Body of pancreas (tissue), 4 donors: ENCODE data around the gene OLA1. TPM values are rescaled to one million over a fixed set of nuclear protein-coding genes. Genes with fewer than 3 reads are reported as not detected.

ENCODE experiments used
- ATAC-seq: fragments of 150-250 bp; one replicate; pipeline ENCODE4 v1.9.1; 2016
- DNase-seq, 4 donors: peaks; one replicate each; pipeline ENCODE4 v3.0.0-alpha.2; 2019
- H3K27ac ChIP-seq, 4 donors: fragments of 200-600 bp; sonication (generic); 1 replicate in 3 of 4; 2 replicates in 1 of 4; pipeline versions ENCODE4 v1.5.1 to v1.6.1; 2016 to 2019; ENCODE audit warnings: mild to moderate bottlenecking in 1 of 4, mixed read lengths in 1 of 4, moderate library complexity in 1 of 4
- H3K27me3 ChIP-seq, 2 donors: fragments of 200-600 bp; sonication (generic); one replicate each; pipeline ENCODE4 v1.6.0; 2016; ENCODE audit warnings: mild to moderate bottlenecking in 1 of 2
- H3K36me3 ChIP-seq, 2 donors: fragments of 200-600 bp; sonication (generic); replicated peaks in 1 of 2; 2 replicates each; pipeline ENCODE4 v1.5.1; 2016; ENCODE audit warnings: low read depth in 2 of 2; ENCODE audit not compliant: insufficient read depth in 1 of 2
- H3K4me1 ChIP-seq: fragments of 200-600 bp; sonication (generic); one replicate; pipeline ENCODE4 v1.6.0; 2016
- H3K4me3 ChIP-seq, 2 donors: fragments of 200-600 bp; sonication (generic); 1 replicate in 1 of 2; 2 replicates in 1 of 2; pipeline ENCODE4 v1.5.1; 2016 to 2019
- H3K9me3 ChIP-seq, 3 donors: fragments of 200-600 bp; sonication (generic); 1 replicate in 2 of 3; 2 replicates in 1 of 3; pipeline ENCODE4 v1.5.1; 2016
- CTCF ChIP-seq, 7 experiments: fragments of 450-650 bp in 4 of 7; fragments of 200-600 bp in 3 of 7; sonication (generic) in 3 of 7; IDR thresholded peaks; one replicate each; pipeline ENCODE4 v1.5.1; 2016 to 2019; ENCODE audit warnings: antibody characterized with exemption in 7 of 7
- POLR2A ChIP-seq, 3 donors: fragments of 450-650 bp; IDR thresholded peaks; one replicate each; pipeline ENCODE4 v1.6.1; 2016; ENCODE audit warnings: antibody characterized with exemption in 3 of 3, mild to moderate bottlenecking in 2 of 3
- WGBS, 2 donors: methylation state at CpG; one replicate each; pipeline ENCODE4 v1.1.5; 2017; 5-methylcytosine and 5-hydroxymethylcytosine counted together
- intact Hi-C: fragments of 100-400 bp; cut with DNase I; formaldehyde crosslinking; loops from one replicate; pipeline ENCODE4 v1.15.1; 2023
- small RNA-seq: library from RNA; depleted of rRNA; stranded (forward); fragments of <200 nt; gene quantifications from one replicate; pipeline ENCODE3, GENCODE V24; 2016
- total RNA-seq, 2 donors: library from RNA; depleted of rRNA; stranded (reverse); fragments of >200 nt; gene quantifications; one replicate each; pipeline ENCODE4 v1.1.0, GENCODE V29; 2016

OLA1 gene
- total RNA-seq, 2 donors from 2014 or later = 17.8 to 43.3 TPM

GRCh38 chr2:174023591-174024523 lies 224.5 kb downstream of the OLA1 start:
- Histone ChIP-seq H3K27me3 (no peaks in the 10 kb centered on the region), H3K27ac (peak overlapping the region in 2 of 4 donors; percentile 46 to 55), H3K9me3 (no peaks in the 10 kb centered on the region), H3K36me3 (no peaks in the 10 kb centered on the region), H3K4me3 (no peak overlapping the region), H3K4me1 (no peaks in the 10 kb centered on the region)
- WGBS, 2 donors = 70 to 84% methylated on average over 17 to 18 of the region's 18 CpGs
- peak; percentile 38 for ATAC-seq
- TF ChIP-seq CTCF (IDR thresholded peaks at IDR 0.05) (no peak), POLR2A (IDR thresholded peaks at IDR 0.05) (no peak)
- intact Hi-C loops = no loop called here
- DNase-seq = peak in 2 of 4 donors; percentile 22 to 65

Small RNA genes lying within 50 kb of the gene (small RNA-seq; reads per million reads assigned to genes)
- not detected for gene RF00019

Other genes with a start within 250 kb of the OLA1 start
- not detected for gene SP9, start 86.4 kb upstream of the OLA1 start, total RNA-seq
- 10 to 100 TPM; 18.7 to 19.8 TPM for gene SCRN3, start 147.2 kb upstream of the OLA1 start, total RNA-seq
- gene GPR155, start 238.5 kb upstream of the OLA1 start, total RNA-seq = 1 to 10 TPM; 4.6 to 8.6 TPM